RWPE1 (cell line): ENCODE results near the gene NCOA5.
"Not testable (repeated sequence)": the region's sequence is repeated elsewhere in the genome, so short reads cannot be mapped to it uniquely, and the experiment has no call there.

Experiments used
- CTCF ChIA-PET: fragments of 350-600 bp; sonication (Branson Sonifier 250); formaldehyde crosslinking; extraction: SDS; loops from one replicate; lab custom pipeline; 2021; lab: Yijun Ruan, JAX
- POLR2A ChIA-PET: fragments of 400-600 bp; formaldehyde crosslinking; extraction: SDS; loops from one replicate; lab custom pipeline; 2020; ENCODE audit warnings: antibody characterized with exemption; ENCODE audit not compliant: low non-redundant PET; lab: Yijun Ruan, JAX
- DNase-seq: peaks from one replicate; pipeline ENCODE4 v3.0.0; 2012; ENCODE audit warnings: low spot score
- H3K27ac ChIP-seq: fragments of 450-650 bp; 2 replicates; pipeline ENCODE4 v1.5.1; 2017
- CTCF ChIP-seq: fragments of 450-650 bp; conservative IDR thresholded peaks from 2 replicates; pipeline ENCODE4 v1.5.1; 2017; ENCODE audit warnings: low read depth, mild to moderate bottlenecking

NCOA5 gene

GRCh38 chr20:46101957-46102356 lies 12.2 kb upstream of the NCOA5 start:
- DNase-seq = no peak
- POLR2A ChIA-PET = no interaction called here
- no peak overlapping the region for H3K27ac ChIP-seq
- CTCF ChIA-PET = interaction anchor here (0.6 kb wide), 1 partner anchor 578 kb away, joined by 3 read pairs; no protein-coding TSS in a partner anchor
- no peak for TF ChIP-seq CTCF

- no peak for TF ChIP-seq CTCF
- no peak for DNase-seq
- CTCF ChIA-PET = interaction anchor here (0.6 kb wide), 1 partner anchor 384 kb away, joined by 3 read pairs; no protein-coding TSS in a partner anchor
- POLR2A ChIA-PET = no interaction called here
- H3K27ac ChIP-seq = no peak overlapping the region
Measured at GRCh38 chr20:46100988-46101387, 11.2 kb upstream of the NCOA5 start.

GRCh38 chr20:46100444-46100843 lies 10.7 kb upstream of the NCOA5 start:
- DNase-seq, H3K27ac ChIP-seq, POLR2A ChIA-PET: not testable (repeated sequence)
- CTCF ChIA-PET = interaction anchor here (0.7 kb wide), 1 partner anchor 29 kb away, joined by 6 read pairs; no protein-coding TSS in a partner anchor

- H3K27ac ChIP-seq = no peak overlapping the region
- ChIA-PET CTCF (interaction anchor here (0.7 kb wide), 1 partner anchor 29 kb away, joined by 6 read pairs; no protein-coding TSS in a partner anchor), POLR2A (no interaction called here)
- no peak for TF ChIP-seq CTCF
- no peak for DNase-seq
Measured at GRCh38 chr20:46099491-46100287, 9.9 kb upstream of the NCOA5 start.

- no peak overlapping the region for H3K27ac ChIP-seq
- ChIA-PET CTCF (no interaction called here), POLR2A (no interaction called here)
- TF ChIP-seq CTCF = no peak
- DNase-seq = no peak
Measured at GRCh38 chr20:46093531-46093930, 3.8 kb upstream of the NCOA5 start.

GRCh38 chr20:46091622-46092535 lies 2.1 kb upstream of the NCOA5 start:
- CTCF ChIA-PET = interaction anchor here (0.6 kb wide), 1 partner anchor 31 kb away, joined by 3 read pairs; no protein-coding TSS in a partner anchor
- DNase-seq, POLR2A ChIA-PET, H3K27ac ChIP-seq: not testable (repeated sequence)

GRCh38 chr20:46089167-46089416 lies 670 bp downstream of the NCOA5 start:
- no peak for TF ChIP-seq CTCF
- ChIA-PET POLR2A (no interaction called here), CTCF (interaction anchor here (0.7 to 2.0 kb wide), 4 partner anchors 12 to 796 kb away, joined by 3 to 11 read pairs (median 6); no protein-coding TSS in a partner anchor)
- peak overlapping the region; percentile 90 for H3K27ac ChIP-seq
- DNase-seq = peak; percentile 53
